Measurements from ENCODE around the gene CA9. TPM values are rescaled to one million over a fixed set of nuclear protein-coding genes. Genes with fewer than 3 reads are reported as not detected.
A peak's percentile ranks its signal among the peaks of the same experiment; 100 is the strongest.
"Not testable (repeated sequence)": the region's sequence is repeated elsewhere in the genome, so short reads cannot be mapped to it uniquely, and the experiment has no call there.

The CA9 gene
- total and polyA plus RNA-seq, 8 donors, result 1.2 to 670 (median 200) TPM

DNA sequence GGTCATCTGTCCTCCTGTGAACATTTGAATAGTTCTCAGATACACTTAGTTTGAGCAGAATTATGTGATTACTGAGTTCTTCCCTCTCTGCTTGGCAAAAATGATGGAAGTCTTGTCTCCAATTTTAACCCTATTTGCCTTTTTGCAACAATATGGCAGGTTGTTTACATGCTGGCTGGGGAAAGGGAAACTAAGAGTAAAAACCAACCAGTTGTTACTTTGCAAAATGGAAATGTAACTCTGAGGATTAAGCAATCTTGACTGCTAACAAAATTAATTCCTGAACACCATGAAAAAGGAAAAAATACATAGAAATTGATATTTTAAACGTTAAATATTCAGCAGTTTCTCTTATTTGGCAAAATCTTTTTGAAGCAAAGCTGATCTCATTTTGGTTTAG lies 34.1 kb upstream of the CA9 start:
- peaks cover 0 to 7% (median 5%) of the 10 kb centered on the region in 4 donors for H3K36me3 ChIP-seq
- H3K4me3 ChIP-seq, result no peak overlapping the region
- no peaks in the 10 kb centered on the region for H3K27me3 ChIP-seq
- no peaks in the 10 kb centered on the region for H3K9me3 ChIP-seq
- H3K4me1 ChIP-seq, result peaks cover 0 to 5% (median 0%) of the 10 kb centered on the region in 4 donors
- no peak for DNase-seq
- WGBS, 5 donors, result 72 to 90% (median 76%) methylated on average over 1 of the region's 1 CpG
- TF ChIP-seq POLR2AphosphoS5 (IDR thresholded peaks at IDR 0.05) (no peak), POLR2A (IDR thresholded peaks at IDR 0.05) (no peak), CTCF (IDR thresholded peaks at IDR 0.05) (no peak)
- peak overlapping the region in 1 of 5 donors; percentile 2 for H3K27ac ChIP-seq
- intact Hi-C loops (cut with DNase I; ENCODE audit: low total_unique reads), result no loop called here

DNA sequence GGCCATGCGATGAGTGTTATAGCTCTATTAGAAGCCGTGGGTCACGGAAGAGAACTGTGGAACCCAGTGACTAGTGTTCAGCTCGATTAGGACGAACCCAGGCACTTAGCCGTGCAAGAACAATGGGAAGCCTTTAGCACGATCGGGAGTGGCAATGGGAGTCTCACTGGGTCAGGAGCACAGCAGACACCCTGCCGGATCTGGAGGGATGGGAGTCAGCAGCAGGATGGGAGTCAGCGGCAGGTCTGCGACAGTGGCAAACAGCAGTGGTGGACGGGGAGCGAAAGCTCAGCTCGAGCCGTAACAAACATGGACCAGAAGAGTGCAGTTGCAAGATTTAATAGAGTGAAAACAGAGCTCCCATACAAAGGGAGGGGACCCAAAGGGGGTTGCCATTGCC lies 33.3 kb upstream of the CA9 start:
- 93 to 96% (median 95%) methylated on average over 15 of the region's 15 CpGs for WGBS, 5 donors
- H3K4me1 ChIP-seq; H3K4me3 ChIP-seq; H3K9me3 ChIP-seq; H3K27me3 ChIP-seq; DNase-seq; H3K27ac ChIP-seq; H3K36me3 ChIP-seq; intact Hi-C loops (cut with DNase I; ENCODE audit: low total_unique reads): not testable (repeated sequence)

GRCh38 chr9:35641478-35641877 lies 32.2 kb upstream of the CA9 start:
- intact Hi-C loops (cut with DNase I; ENCODE audit: low total_unique reads); H3K4me3 ChIP-seq; H3K27me3 ChIP-seq; H3K27ac ChIP-seq; H3K36me3 ChIP-seq; DNase-seq; H3K9me3 ChIP-seq: not testable (repeated sequence)
- H3K4me1 ChIP-seq, result peaks cover 3 to 16% (median 9%) of the 10 kb centered on the region in 4 donors
- WGBS, 5 donors, result 84 to 99% (median 87%) methylated on average over 3 of the region's 3 CpGs

DNA sequence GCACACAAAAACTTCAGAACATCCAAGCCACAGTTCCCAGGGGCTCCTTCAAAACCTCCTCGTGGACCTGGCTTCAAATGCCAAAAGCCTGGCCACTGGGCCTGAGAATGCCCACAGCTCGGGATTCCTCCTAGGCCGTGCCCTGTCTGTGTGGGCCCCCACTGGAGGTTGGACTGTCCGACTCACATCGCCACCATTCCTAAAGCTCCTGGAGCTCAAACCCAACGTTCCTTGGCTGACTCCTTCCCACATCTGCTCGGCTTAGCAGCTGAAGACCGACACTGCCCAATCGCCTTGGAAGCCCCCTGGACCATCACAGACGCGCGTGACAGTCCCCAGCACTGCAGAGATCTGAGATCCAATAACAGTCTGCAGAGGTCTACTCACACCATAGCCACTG lies 30.7 kb upstream of the CA9 start:
- Histone ChIP-seq H3K4me1 (peaks cover 9 to 24% (median 15%) of the 10 kb centered on the region in 4 donors), H3K36me3 (peaks cover 0 to 7% (median 5%) of the 10 kb centered on the region in 4 donors), H3K27ac (no peak overlapping the region), H3K9me3 (no peaks in the 10 kb centered on the region), H3K27me3 (no peaks in the 10 kb centered on the region), H3K4me3 (no peak overlapping the region)
- 89 to 97% (median 96%) methylated on average over 11 to 12 of the region's 12 CpGs for WGBS, 5 donors
- intact Hi-C loops (cut with DNase I; ENCODE audit: low total_unique reads), result no loop called here
- no peak for DNase-seq
- no peak for TF ChIP-seq POLR2AphosphoS5 (IDR thresholded peaks at IDR 0.05)
- TF ChIP-seq EP300 (IDR thresholded peaks at IDR 0.05), result no peak
- no peak for TF ChIP-seq CTCF (IDR thresholded peaks at IDR 0.05)

DNA sequence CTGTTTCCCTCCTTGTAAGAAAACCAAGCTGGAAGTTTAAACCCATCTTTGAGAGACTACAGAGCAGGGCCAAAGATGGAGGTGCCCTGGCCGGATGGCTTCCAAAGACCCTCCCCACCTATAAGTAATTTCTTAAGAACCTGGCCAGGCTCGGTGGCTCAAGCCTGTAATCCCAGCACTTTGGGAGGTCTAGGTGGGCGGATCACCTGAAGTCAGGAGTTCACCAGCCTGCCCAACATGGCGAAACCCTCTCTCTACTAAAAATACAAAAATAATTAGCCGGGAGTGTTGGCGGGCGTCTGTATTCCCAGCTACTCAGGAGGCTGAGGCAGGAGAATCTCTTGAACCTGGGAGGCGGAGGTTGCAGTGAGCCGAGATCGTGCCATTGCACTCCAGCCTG lies 28.0 kb upstream of the CA9 start:
- peaks cover 9 to 46% (median 18%) of the 10 kb centered on the region in 4 donors for H3K4me1 ChIP-seq
- H3K9me3 ChIP-seq; H3K36me3 ChIP-seq; H3K27me3 ChIP-seq; intact Hi-C loops (cut with DNase I; ENCODE audit: low total_unique reads): not testable (repeated sequence)
- H3K27ac ChIP-seq, result peak overlapping the region; percentile 80 to 90 (median 88)
- peak in 1 of 2 donors; percentile 19 for DNase-seq
- H3K4me3 ChIP-seq, result peak overlapping the region; percentile 48 to 55 (median 54)
- 27 to 44% (median 31%) methylated on average over 10 of the region's 10 CpGs for WGBS, 5 donors

GRCh38 chr9:35646153-35646532 lies 27.6 kb upstream of the CA9 start:
- intact Hi-C loops (cut with DNase I; ENCODE audit: low total_unique reads), result no loop called here
- H3K4me3 ChIP-seq, result peak overlapping the region; percentile 48 to 55 (median 54)
- no peaks in the 10 kb centered on the region for H3K27me3 ChIP-seq
- no peaks in the 10 kb centered on the region for H3K9me3 ChIP-seq
- peaks cover 9 to 50% (median 18%) of the 10 kb centered on the region in 4 donors for H3K4me1 ChIP-seq
- H3K27ac ChIP-seq, result peak overlapping the region; percentile 80 to 90 (median 88)
- peak; percentile 45 to 86 for DNase-seq
- no peaks in the 10 kb centered on the region for H3K36me3 ChIP-seq
- WGBS, 5 donors, result 1 to 5% (median 2%) methylated on average over 11 of the region's 11 CpGs
- no peak for TF ChIP-seq EP300 (IDR thresholded peaks at IDR 0.05)
- no peak for TF ChIP-seq POLR2A (IDR thresholded peaks at IDR 0.05)
- no peak for TF ChIP-seq CTCF (IDR thresholded peaks at IDR 0.05)
- TF ChIP-seq POLR2AphosphoS5 (IDR thresholded peaks at IDR 0.05), result no peak
